ENCODE measurements around the gene TRIM2.

DNA sequence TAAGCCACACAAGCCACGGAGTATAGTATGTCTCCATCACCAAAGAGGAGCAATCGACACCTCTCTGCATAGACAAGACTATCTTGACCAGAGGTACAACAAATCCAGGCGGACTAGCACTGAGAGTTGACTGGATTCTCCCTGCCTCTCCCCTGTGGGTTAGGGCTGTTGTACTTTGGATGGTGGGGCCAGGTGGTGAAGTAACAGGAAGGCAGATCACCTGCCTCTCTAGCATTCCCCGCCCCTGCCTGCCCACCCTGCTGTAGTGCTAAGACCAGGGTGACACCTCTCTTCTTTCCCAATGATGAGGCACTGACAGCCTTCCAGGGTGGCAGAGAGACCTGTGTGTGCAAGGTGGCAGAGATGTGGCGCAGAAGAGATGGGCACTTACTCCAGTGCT, 47.5 kb upstream of the TRIM2 start:
- TF ChIP-seq, protein P1, sequence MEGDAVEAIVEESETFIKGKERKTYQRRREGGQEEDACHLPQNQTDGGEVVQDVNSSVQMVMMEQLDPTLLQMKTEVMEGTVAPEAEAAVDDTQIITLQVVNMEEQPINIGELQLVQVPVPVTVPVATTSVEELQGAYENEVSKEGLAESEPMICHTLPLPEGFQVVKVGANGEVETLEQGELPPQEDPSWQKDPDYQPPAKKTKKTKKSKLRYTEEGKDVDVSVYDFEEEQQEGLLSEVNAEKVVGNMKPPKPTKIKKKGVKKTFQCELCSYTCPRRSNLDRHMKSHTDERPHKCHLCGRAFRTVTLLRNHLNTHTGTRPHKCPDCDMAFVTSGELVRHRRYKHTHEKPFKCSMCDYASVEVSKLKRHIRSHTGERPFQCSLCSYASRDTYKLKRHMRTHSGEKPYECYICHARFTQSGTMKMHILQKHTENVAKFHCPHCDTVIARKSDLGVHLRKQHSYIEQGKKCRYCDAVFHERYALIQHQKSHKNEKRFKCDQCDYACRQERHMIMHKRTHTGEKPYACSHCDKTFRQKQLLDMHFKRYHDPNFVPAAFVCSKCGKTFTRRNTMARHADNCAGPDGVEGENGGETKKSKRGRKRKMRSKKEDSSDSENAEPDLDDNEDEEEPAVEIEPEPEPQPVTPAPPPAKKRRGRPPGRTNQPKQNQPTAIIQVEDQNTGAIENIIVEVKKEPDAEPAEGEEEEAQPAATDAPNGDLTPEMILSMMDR (IDR thresholded peaks at IDR 0.05) = no peak
- TF ChIP-seq POLR2A (IDR thresholded peaks at IDR 0.05) = no peak

Measured in prostate gland (tissue), 2 donors.